Osteoblast (primary cell): Measurements from ENCODE around the gene SHISA9. TPM values are rescaled to one million over a fixed set of nuclear protein-coding genes. Genes with fewer than 3 reads are reported as not detected.

Experiments
- DNase-seq: peaks from one replicate; pipeline ENCODE4 v3.0.0; 2011; ENCODE audit warnings: low spot score, mixed read lengths; ENCODE audit not compliant: insufficient read length; ENCODE audit errors: missing footprints
- H2AFZ ChIP-seq: 2 replicates; pipeline ENCODE4 v1.6.0; 2011; ENCODE audit warnings: mild to moderate bottlenecking, low read length
- H3K27ac ChIP-seq: 2 replicates; pipeline ENCODE4 v1.5.1; 2011; ENCODE audit warnings: mild to moderate bottlenecking, low read depth, low read length, moderate library complexity
- H3K27me3 ChIP-seq: 2 replicates; pipeline ENCODE4 v1.6.0; 2012; ENCODE audit warnings: mild to moderate bottlenecking, control low read depth, inconsistent platforms, low read length, moderate library complexity; ENCODE audit not compliant: insufficient read depth
- H3K36me3 ChIP-seq: 2 replicates; pipeline ENCODE4 v1.5.1; 2011; ENCODE audit warnings: mild to moderate bottlenecking, low read length, control low read depth, moderate library complexity; ENCODE audit not compliant: insufficient read depth
- H3K4me1 ChIP-seq: 2 replicates; pipeline ENCODE4 v1.5.1; 2011; ENCODE audit warnings: mild to moderate bottlenecking, low read length, control low read depth, moderate library complexity; ENCODE audit not compliant: insufficient read depth
- H3K4me2 ChIP-seq: 2 replicates; pipeline ENCODE4 v1.6.0; 2011; ENCODE audit warnings: mild to moderate bottlenecking, low read length; ENCODE audit not compliant: insufficient read depth
- H3K4me3 ChIP-seq: fragments of 200-600 bp; sonication (generic); 3 replicates; pipeline ENCODE4 v1.5.1; 2012; ENCODE audit warnings: mild to moderate bottlenecking, low read length, inconsistent platforms; ENCODE audit not compliant: insufficient read depth
- H3K79me2 ChIP-seq: 2 replicates; pipeline ENCODE4 v1.6.0; 2012; ENCODE audit warnings: mild to moderate bottlenecking, low read length, control low read depth, inconsistent platforms; ENCODE audit not compliant: insufficient read depth
- H3K9me3 ChIP-seq: 2 replicates; pipeline ENCODE4 v1.5.1; 2011; ENCODE audit warnings: low read depth, low read length, control low read depth
- H4K20me1 ChIP-seq: 2 replicates; pipeline ENCODE4 v1.6.0; 2012; ENCODE audit warnings: mild to moderate bottlenecking, low read length, control low read depth; ENCODE audit not compliant: insufficient read depth
- CTCF ChIP-seq: IDR thresholded peaks from 2 replicates; pipeline ENCODE4 v1.5.1; 2011; ENCODE audit warnings: mild to moderate bottlenecking, low read depth, low read length, moderate library complexity; ENCODE audit errors: extremely low read depth
- total RNA-seq: library from RNA; depleted of rRNA; stranded (reverse); fragments of >200 nt; gene quantifications from 2 replicates; pipeline ENCODE4 v1.2.3, GENCODE V29; 2012

The SHISA9 gene
- total RNA-seq, 1 donor = under 0.01 TPM

GRCh38 chr16:13046061-13046821, 144.8 kb downstream of the SHISA9 start:
- Histone ChIP-seq H3K9me3 (no peaks in the 10 kb centered on the region), H3K36me3 (no peaks in the 10 kb centered on the region), H4K20me1 (no peaks in the 10 kb centered on the region), H3K27me3 (no peaks in the 10 kb centered on the region), H3K79me2 (no peaks in the 10 kb centered on the region), H2AFZ (no peak overlapping the region), H3K4me3 (no peak overlapping the region), H3K27ac (no peak overlapping the region), H3K4me1 (no peaks in the 10 kb centered on the region), H3K4me2 (no peak overlapping the region)
- DNase-seq = no peak
- no peak for TF ChIP-seq CTCF

- Histone ChIP-seq H3K4me1 (no peaks in the 10 kb centered on the region), H2AFZ (no peak overlapping the region), H3K27ac (no peak overlapping the region), H4K20me1 (no peaks in the 10 kb centered on the region), H3K4me2 (no peak overlapping the region), H3K79me2 (no peaks in the 10 kb centered on the region), H3K36me3 (no peaks in the 10 kb centered on the region), H3K27me3 (no peaks in the 10 kb centered on the region), H3K4me3 (no peak overlapping the region), H3K9me3 (no peaks in the 10 kb centered on the region)
- TF ChIP-seq CTCF = no peak
- DNase-seq = no peak
Measured at GRCh38 chr16:13047276-13047675, 145.9 kb downstream of the SHISA9 start.

- no peak for TF ChIP-seq CTCF
- H3K4me2 ChIP-seq = no peak overlapping the region
- H3K4me3 ChIP-seq = no peak overlapping the region
- H3K4me1 ChIP-seq = no peaks in the 10 kb centered on the region
- H3K27me3 ChIP-seq = no peaks in the 10 kb centered on the region
- no peak overlapping the region for H2AFZ ChIP-seq
- H3K36me3 ChIP-seq = no peaks in the 10 kb centered on the region
- DNase-seq = no peak
- no peaks in the 10 kb centered on the region for H3K9me3 ChIP-seq
- no peaks in the 10 kb centered on the region for H3K79me2 ChIP-seq
- no peak overlapping the region for H3K27ac ChIP-seq
- no peaks in the 10 kb centered on the region for H4K20me1 ChIP-seq
Measured at GRCh38 chr16:13049688-13050087, 148.3 kb downstream of the SHISA9 start.

- no peak for DNase-seq
- H3K79me2 ChIP-seq = no peaks in the 10 kb centered on the region
Measured at GRCh38 chr16:13052431-13052830, 151.0 kb downstream of the SHISA9 start.

More at GRCh38 chr16:13052431-13052830, 151.0 kb downstream of the SHISA9 start:
- no peaks in the 10 kb centered on the region for H3K36me3 ChIP-seq
- TF ChIP-seq CTCF = no peak
- H3K4me1 ChIP-seq = no peaks in the 10 kb centered on the region
- H3K27ac ChIP-seq = no peak overlapping the region
- H3K4me3 ChIP-seq = no peak overlapping the region
- H2AFZ ChIP-seq = no peak overlapping the region
- H3K27me3 ChIP-seq = no peaks in the 10 kb centered on the region
- no peaks in the 10 kb centered on the region for H4K20me1 ChIP-seq
- no peak overlapping the region for H3K4me2 ChIP-seq
- H3K9me3 ChIP-seq = no peaks in the 10 kb centered on the region
